Left ventricle myocardium inferior (tissue), 1 donor: ENCODE results near the gene DSCAML1. TPM values are rescaled to one million over a fixed set of nuclear protein-coding genes. Genes with fewer than 3 reads are reported as not detected.
A peak's percentile ranks its signal among the peaks of the same experiment; 100 is the strongest.

Experiments used
- DNase-seq: peaks from one replicate; pipeline ENCODE4 v3.0.0-alpha.2; 2020
- H3K27ac ChIP-seq: fragments of 200-600 bp; replicated peaks from 2 replicates; pipeline ENCODE4 v1.8.0; 2021
- H3K27me3 ChIP-seq: fragments of 200-600 bp; 2 replicates; pipeline ENCODE4 v1.8.0; 2021; ENCODE audit warnings: low read depth
- H3K36me3 ChIP-seq: fragments of 200-600 bp; 2 replicates; pipeline ENCODE4 v1.8.0; 2021
- H3K4me1 ChIP-seq: fragments of 200-600 bp; 2 replicates; pipeline ENCODE4 v1.8.0; 2021
- H3K4me3 ChIP-seq: fragments of 200-600 bp; 2 replicates; pipeline ENCODE4 v1.8.0; 2021; ENCODE audit warnings: mild to moderate bottlenecking, moderate library complexity
- H3K9me3 ChIP-seq: fragments of 200-600 bp; replicated peaks from 2 replicates; pipeline ENCODE4 v1.8.0; 2021
- CTCF ChIP-seq: fragments of 200-600 bp; IDR thresholded peaks from 2 replicates; pipeline ENCODE4 v1.8.0; 2021; ENCODE audit warnings: antibody characterized with exemption, mild to moderate bottlenecking, borderline replicate concordance
- intact Hi-C: fragments of 100-400 bp; cut with micrococcal nuclease; formaldehyde crosslinking; loops from one replicate; pipeline ENCODE4 v1.11.0; 2022
- total RNA-seq: library from RNA; stranded (reverse); fragmentation: NEBNext Ultra II Directional; extraction: Animal tissue kit (Norgen Biotek cat#: 25700); gene quantifications from one replicate; pipeline ENCODE4 v1.2.1, GENCODE V29; 2021
- donor health status: DM: no; HTN: yes; CAD: no; lungs with severe emphysema.

The DSCAML1 gene
- total RNA-seq, 1 donor from 2014 or later = 0.19 TPM

- DNase-seq = no peak
- Histone ChIP-seq H3K9me3 (no peaks in the 10 kb centered on the region), H3K4me3 (no peak overlapping the region), H3K27ac (no peak overlapping the region), H3K36me3 (peaks cover 43% of the 10 kb centered on the region), H3K27me3 (peaks cover 7% of the 10 kb centered on the region), H3K4me1 (peaks cover 11% of the 10 kb centered on the region)
- TF ChIP-seq CTCF = no peak
- intact Hi-C loops = no loop called here
Measured at GRCh38 chr11:117837070-117837776, 40.2 kb upstream of the DSCAML1 start.

GRCh38 chr11:117836077-117836960, 39.3 kb upstream of the DSCAML1 start:
- H3K27me3 ChIP-seq = peaks cover under 1% of the 10 kb centered on the region
- H3K9me3 ChIP-seq = no peaks in the 10 kb centered on the region
- intact Hi-C loops = no loop called here
- TF ChIP-seq CTCF = no peak
- H3K27ac ChIP-seq = no peak overlapping the region
- H3K36me3 ChIP-seq = peaks cover 39% of the 10 kb centered on the region
- peak overlapping the region; percentile 4 for H3K4me3 ChIP-seq
- peaks cover 19% of the 10 kb centered on the region for H3K4me1 ChIP-seq
- no peak for DNase-seq

DNA sequence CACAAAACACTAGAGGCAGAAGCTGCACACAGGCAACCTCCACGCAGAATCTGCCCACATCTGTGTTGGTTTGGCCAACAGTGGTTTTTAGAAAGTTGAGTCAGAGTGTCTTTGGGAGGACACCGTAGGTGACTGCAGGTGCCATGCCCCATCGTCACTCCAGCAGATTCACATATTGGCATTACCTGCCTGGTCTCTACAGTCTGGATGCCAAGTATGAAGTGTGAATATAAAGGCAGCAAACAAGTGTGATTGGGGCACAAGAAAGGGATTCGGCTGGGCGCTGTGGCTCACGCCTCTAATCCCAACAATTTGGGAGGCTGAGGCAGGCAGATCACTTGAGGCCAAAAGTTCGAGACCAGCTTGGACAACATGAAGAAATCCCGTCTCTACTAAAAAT, 38.6 kb upstream of the DSCAML1 start:
- H3K27me3 ChIP-seq = no peaks in the 10 kb centered on the region

GRCh38 chr11:117834838-117835443, 37.9 kb upstream of the DSCAML1 start:
- intact Hi-C loops = no loop called here
- Histone ChIP-seq H3K4me3 (no peak overlapping the region), H3K9me3 (no peaks in the 10 kb centered on the region), H3K27me3 (no peaks in the 10 kb centered on the region), H3K27ac (no peak overlapping the region), H3K36me3 (peaks cover 27% of the 10 kb centered on the region), H3K4me1 (peaks cover 33% of the 10 kb centered on the region)
- no peak for DNase-seq
- no peak for TF ChIP-seq CTCF

More for the DNA sequence above, 38.6 kb upstream of the DSCAML1 start:
- Histone ChIP-seq H3K27ac (no peak overlapping the region), H3K36me3 (peaks cover 31% of the 10 kb centered on the region), H3K9me3 (no peaks in the 10 kb centered on the region), H3K4me3 (no peak overlapping the region), H3K4me1 (peaks cover 27% of the 10 kb centered on the region)
- TF ChIP-seq CTCF = no peak
- intact Hi-C loops = no loop called here
- no peak for DNase-seq

GRCh38 chr11:117834068-117834810, 37.2 kb upstream of the DSCAML1 start:
- no peak for DNase-seq
- Histone ChIP-seq H3K4me1 (peaks cover 36% of the 10 kb centered on the region), H3K27ac (no peak overlapping the region), H3K4me3 (no peak overlapping the region), H3K27me3 (no peaks in the 10 kb centered on the region), H3K36me3 (peaks cover 20% of the 10 kb centered on the region), H3K9me3 (no peaks in the 10 kb centered on the region)
- intact Hi-C loops = no loop called here
- TF ChIP-seq CTCF = no peak
